HL-60 (cell line): ENCODE measurements around the gene KIF5A.

Experiments
- DNase-seq, 2 experiments: peaks; one replicate each; pipeline ENCODE4 v3.0.0-alpha.2; 2010 to 2020; ENCODE audit warnings: low read depth in 1 of 2, low spot score in 1 of 2
- H3K27ac ChIP-seq: fragments of 250-450 bp; sonication (Bioruptor Pico); replicated peaks from 2 replicates; pipeline ENCODE4 v1.5.1; 2020; ENCODE audit warnings: mild to moderate bottlenecking, moderate library complexity
- H3K27me3 ChIP-seq: fragments of 250-450 bp; sonication (Bioruptor Pico); 2 replicates; pipeline ENCODE4 v1.5.1; 2021; ENCODE audit warnings: mild to moderate bottlenecking, moderate library complexity; ENCODE audit not compliant: insufficient read depth, poor library complexity, severe bottlenecking
- H3K4me3 ChIP-seq: replicated peaks from 2 replicates; pipeline ENCODE4 v1.5.1; 2011; ENCODE audit warnings: mild to moderate bottlenecking, control low read depth, low read length; ENCODE audit not compliant: insufficient read depth
- CTCF ChIP-seq: IDR thresholded peaks from one replicate; pipeline ENCODE4 v1.5.1; 2011; ENCODE audit warnings: low read length, control low read depth, inconsistent platforms; ENCODE audit not compliant: insufficient read depth
- GABPA ChIP-seq: IDR thresholded peaks from 2 replicates; pipeline ENCODE4 v1.6.1; 2012; ENCODE audit warnings: low read depth
- POLR2AphosphoS5 ChIP-seq: IDR thresholded peaks from 2 replicates; pipeline ENCODE4 v1.6.1; 2012; ENCODE audit warnings: low read depth
- REST ChIP-seq: IDR thresholded peaks from 2 replicates; pipeline ENCODE4 v1.6.1; 2012; ENCODE audit warnings: low read depth; ENCODE audit not compliant: insufficient replicate concordance
- SPI1 ChIP-seq: IDR thresholded peaks from 2 replicates; pipeline ENCODE4 v1.6.1; 2012; ENCODE audit warnings: low read depth, mild to moderate bottlenecking, borderline replicate concordance

The KIF5A gene

GRCh38 chr12:57593187-57593586, 43.3 kb downstream of the KIF5A start:
- no peak for DNase-seq

DNA sequence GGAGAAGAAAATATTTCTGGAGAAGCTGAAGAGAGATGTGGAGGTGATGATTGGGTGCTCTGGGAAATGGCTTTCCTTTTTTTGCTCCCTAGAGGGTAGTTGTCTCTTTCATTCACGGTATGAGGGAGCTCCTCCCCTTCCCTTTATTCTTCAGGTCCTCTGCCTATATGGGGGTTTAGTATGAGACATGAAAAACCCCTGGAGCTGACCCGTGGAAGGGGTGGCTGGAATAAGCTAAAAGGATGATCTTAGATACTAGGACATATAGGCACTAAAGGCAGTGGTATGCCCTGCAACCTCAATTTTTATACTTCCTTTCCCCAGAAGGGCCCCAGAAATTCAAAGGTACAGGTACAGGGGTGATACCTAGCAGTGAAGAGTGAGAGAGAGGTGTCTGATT, 50.6 kb downstream of the KIF5A start:
- H3K27me3 ChIP-seq, result peaks cover 8% of the 10 kb centered on the region
- TF ChIP-seq CTCF (no peak), REST (no peak), GABPA (no peak), POLR2AphosphoS5 (no peak), SPI1 (no peak)
- H3K4me3 ChIP-seq, result no peak overlapping the region
- no peak for DNase-seq
- H3K27ac ChIP-seq, result no peak overlapping the region

More at GRCh38 chr12:57593187-57593586, 43.3 kb downstream of the KIF5A start:
- Histone ChIP-seq H3K27me3 (no peaks in the 10 kb centered on the region), H3K4me3 (no peak overlapping the region), H3K27ac (no peak overlapping the region)
- no peak for TF ChIP-seq GABPA
- no peak for TF ChIP-seq SPI1

DNA sequence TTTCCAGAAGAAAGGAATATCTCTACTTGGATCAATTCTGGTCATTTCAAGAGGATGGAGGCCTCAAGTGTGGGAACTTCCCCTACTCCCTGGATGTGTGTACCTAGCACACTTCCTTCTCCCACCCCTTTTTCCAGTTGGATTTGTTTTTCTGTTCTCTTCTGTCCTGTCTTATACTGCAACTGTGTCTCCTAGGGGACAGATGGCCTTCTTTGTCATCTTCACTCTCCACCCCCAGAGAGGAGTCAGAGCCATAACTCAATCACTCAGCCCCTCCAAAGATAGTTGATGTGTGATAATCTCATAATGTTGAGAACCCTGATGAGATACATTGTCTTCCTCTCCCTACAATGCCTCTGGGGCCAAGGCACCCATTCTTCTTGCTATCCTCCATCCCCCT, 52.7 kb downstream of the KIF5A start:
- no peak for TF ChIP-seq SPI1
- TF ChIP-seq REST, result no peak
- no peak for TF ChIP-seq GABPA
- TF ChIP-seq POLR2AphosphoS5, result no peak
- TF ChIP-seq CTCF, result no peak

DNA sequence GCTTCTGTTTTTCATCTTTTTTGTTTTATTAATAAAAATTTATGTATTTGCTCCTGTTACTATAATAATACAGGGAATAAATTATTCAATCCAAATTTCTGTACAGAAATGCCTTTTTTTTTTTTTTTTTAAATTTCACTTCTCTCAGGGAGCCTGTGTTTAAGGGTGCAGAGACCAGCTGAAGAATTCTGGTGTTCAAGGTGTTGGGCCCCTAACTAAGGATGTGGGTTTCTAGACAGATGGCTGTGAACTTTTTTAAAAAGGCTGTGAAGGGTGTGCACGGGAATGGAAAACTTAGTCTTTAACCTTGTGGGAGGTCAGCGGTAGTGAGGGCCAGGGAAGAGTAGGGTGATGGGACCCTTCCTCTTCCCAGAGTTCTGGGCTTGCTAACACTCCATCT, 53.5 kb downstream of the KIF5A start:
- Histone ChIP-seq H3K27me3 (peaks cover 22% of the 10 kb centered on the region), H3K27ac (no peak overlapping the region), H3K4me3 (no peak overlapping the region)
- TF ChIP-seq SPI1 (no peak), REST (no peak), POLR2AphosphoS5 (no peak), GABPA (no peak), CTCF (no peak)
- DNase-seq, result no peak

More for the DNA sequence above, 52.7 kb downstream of the KIF5A start:
- no peak for DNase-seq
- H3K27me3 ChIP-seq, result peaks cover 20% of the 10 kb centered on the region
- H3K27ac ChIP-seq, result no peak overlapping the region
- H3K4me3 ChIP-seq, result no peak overlapping the region
